ENCODE results near the gene PGP. TPM values are rescaled to one million over a fixed set of nuclear protein-coding genes. Genes with fewer than 3 reads are reported as not detected.

The PGP gene
- total and polyA plus RNA-seq, 10 of the 15 experiments (the other 5 are each of a cell fraction or from before 2014, with no cell fraction given), result 0.42 to 28.0 (median 12.1) TPM

GRCh38 chr16:2213817-2214718 is 572 bp downstream of the PGP start:
- no peak for FAIRE-seq
- peak overlapping the region; percentile 65 for H3K27ac ChIP-seq (ENCODE audit: control insufficient read depth, insufficient read depth)
- peak overlapping the region; percentile 76 for H2AFZ ChIP-seq (ENCODE audit: control insufficient read depth, low read depth, low read length)
- no peak for ATAC-seq
- SMC1A ChIA-PET (ENCODE audit: uncharacterized antibody, unreplicated experiment), result interaction anchor here (0.7 to 1.0 kb wide), 2 partner anchors 9 to 59 kb away, joined by 3 to 4 read pairs; partner anchors contain the start of genes E4F1 and TRAF7
- in situ Hi-C loops (cut with MboI), result no loop called here
- intact Hi-C loops (cut with micrococcal nuclease; ENCODE audit: unreplicated experiment), result no loop called here
- RAD21 ChIA-PET (ENCODE audit: unreplicated experiment), result interaction anchor here (0.8 to 1.3 kb wide), 5 partner anchors 8 to 216 kb away, joined by 3 to 7 read pairs (median 4); partner anchors contain the start of genes ECI1 and TRAF7
- CTCF ChIA-PET, result interaction anchor here (1.0 to 1.5 kb wide), 2 partner anchors 9 to 19 kb away, joined by 3 to 6 read pairs; partner anchors contain the start of gene MLST8
- H3K4me2 ChIP-seq (ENCODE audit: control insufficient read depth, insufficient read depth), result peak overlapping the region; percentile 75; the same call in 1 of the 2 replicates
- POLR2A ChIA-PET, result interaction anchor here (0.5 to 1.7 kb wide), 9 partner anchors 8 to 389 kb away, joined by 3 to 11 read pairs (median 5); partner anchors contain the start of genes ECI1, MLST8, NTHL1 and TRAF7
- no peak for DNase-seq (ENCODE audit: low read depth, low spot score)
- H3K36me3 ChIP-seq (ENCODE audit: control insufficient read depth in 2 of 2, insufficient read depth in 2 of 2, low read length in 1 of 2), result peaks cover 3 to 6% of the 10 kb centered on the region in 2 experiments; a peak in 3 of 4 replicates
- no peaks in the 10 kb centered on the region for H4K20me1 ChIP-seq (ENCODE audit: control insufficient read depth, insufficient read depth)
- H3K9me3 ChIP-seq (replicated peaks; ENCODE audit: control insufficient read depth, insufficient read depth, low read length), result no peaks in the 10 kb centered on the region
- 2% methylated on average over 79 of the region's 98 CpGs for WGBS (ENCODE audit: insufficient coverage, insufficient replicate concordance, low lambda C conversion rate, missing lambda C conversion rate)
- no peaks in the 10 kb centered on the region for H3K4me1 ChIP-seq (ENCODE audit: control insufficient read depth, insufficient read depth, low read length)
- H3K27me3 ChIP-seq (replicated peaks in 1 of 2; ENCODE audit: control insufficient read depth in 2 of 2, insufficient read depth in 2 of 2, low read length in 1 of 2), result no peaks in the 10 kb centered on the region
- peak overlapping the region; percentile 80 for H3K4me3 ChIP-seq
- no TSS peak for BruUV-seq (replicated peaks)
- peaks cover 16% of the 10 kb centered on the region for H3K79me2 ChIP-seq (ENCODE audit: control insufficient read depth, insufficient read depth, low read length)
- peak overlapping the region; percentile 82 for H3K9ac ChIP-seq (ENCODE audit: control insufficient read depth, insufficient read depth, low read length)
- no peak for TF ChIP-seq TCF7 (IDR thresholded peaks at IDR 0.05; ENCODE audit: borderline replicate concordance)
- no peak for TF ChIP-seq CREB1 (IDR thresholded peaks at IDR 0.05; ENCODE audit: low read depth)
- TF ChIP-seq, protein P1, sequence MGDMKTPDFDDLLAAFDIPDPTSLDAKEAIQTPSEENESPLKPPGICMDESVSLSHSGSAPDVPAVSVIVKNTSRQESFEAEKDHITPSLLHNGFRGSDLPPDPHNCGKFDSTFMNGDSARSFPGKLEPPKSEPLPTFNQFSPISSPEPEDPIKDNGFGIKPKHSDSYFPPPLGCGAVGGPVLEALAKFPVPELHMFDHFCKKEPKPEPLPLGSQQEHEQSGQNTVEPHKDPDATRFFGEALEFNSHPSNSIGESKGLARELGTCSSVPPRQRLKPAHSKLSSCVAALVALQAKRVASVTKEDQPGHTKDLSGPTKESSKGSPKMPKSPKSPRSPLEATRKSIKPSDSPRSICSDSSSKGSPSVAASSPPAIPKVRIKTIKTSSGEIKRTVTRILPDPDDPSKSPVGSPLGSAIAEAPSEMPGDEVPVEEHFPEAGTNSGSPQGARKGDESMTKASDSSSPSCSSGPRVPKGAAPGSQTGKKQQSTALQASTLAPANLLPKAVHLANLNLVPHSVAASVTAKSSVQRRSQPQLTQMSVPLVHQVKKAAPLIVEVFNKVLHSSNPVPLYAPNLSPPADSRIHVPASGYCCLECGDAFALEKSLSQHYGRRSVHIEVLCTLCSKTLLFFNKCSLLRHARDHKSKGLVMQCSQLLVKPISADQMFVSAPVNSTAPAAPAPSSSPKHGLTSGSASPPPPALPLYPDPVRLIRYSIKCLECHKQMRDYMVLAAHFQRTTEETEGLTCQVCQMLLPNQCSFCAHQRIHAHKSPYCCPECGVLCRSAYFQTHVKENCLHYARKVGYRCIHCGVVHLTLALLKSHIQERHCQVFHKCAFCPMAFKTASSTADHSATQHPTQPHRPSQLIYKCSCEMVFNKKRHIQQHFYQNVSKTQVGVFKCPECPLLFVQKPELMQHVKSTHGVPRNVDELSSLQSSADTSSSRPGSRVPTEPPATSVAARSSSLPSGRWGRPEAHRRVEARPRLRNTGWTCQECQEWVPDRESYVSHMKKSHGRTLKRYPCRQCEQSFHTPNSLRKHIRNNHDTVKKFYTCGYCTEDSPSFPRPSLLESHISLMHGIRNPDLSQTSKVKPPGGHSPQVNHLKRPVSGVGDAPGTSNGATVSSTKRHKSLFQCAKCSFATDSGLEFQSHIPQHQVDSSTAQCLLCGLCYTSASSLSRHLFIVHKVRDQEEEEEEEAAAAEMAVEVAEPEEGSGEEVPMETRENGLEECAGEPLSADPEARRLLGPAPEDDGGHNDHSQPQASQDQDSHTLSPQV (IDR thresholded peaks at IDR 0.05), result no peak
- TF ChIP-seq NR2F1 (conservative IDR thresholded peaks at IDR 0.05), result peak; percentile 18; the same call in 1 of the 2 replicates
- TF ChIP-seq CEBPZ (IDR thresholded peaks at IDR 0.05; ENCODE audit: low read depth, low read length), result no peak
- no peak for TF ChIP-seq ATF3 (IDR thresholded peaks at IDR 0.05; ENCODE audit: borderline replicate concordance, extremely low read depth, low read depth, low read length)
- no peak for TF ChIP-seq SUPT20H (IDR thresholded peaks at IDR 0.05; ENCODE audit: borderline replicate concordance, control insufficient read depth, low read depth, low read length)
- TF ChIP-seq POLR2A (IDR thresholded peaks at IDR 0.05; ENCODE audit: low read depth, low read length), result peak; percentile 68
- no peak for TF ChIP-seq CBX3 (IDR thresholded peaks at IDR 0.05; ENCODE audit: borderline replicate concordance, low read depth)
- TF ChIP-seq, protein P2, sequence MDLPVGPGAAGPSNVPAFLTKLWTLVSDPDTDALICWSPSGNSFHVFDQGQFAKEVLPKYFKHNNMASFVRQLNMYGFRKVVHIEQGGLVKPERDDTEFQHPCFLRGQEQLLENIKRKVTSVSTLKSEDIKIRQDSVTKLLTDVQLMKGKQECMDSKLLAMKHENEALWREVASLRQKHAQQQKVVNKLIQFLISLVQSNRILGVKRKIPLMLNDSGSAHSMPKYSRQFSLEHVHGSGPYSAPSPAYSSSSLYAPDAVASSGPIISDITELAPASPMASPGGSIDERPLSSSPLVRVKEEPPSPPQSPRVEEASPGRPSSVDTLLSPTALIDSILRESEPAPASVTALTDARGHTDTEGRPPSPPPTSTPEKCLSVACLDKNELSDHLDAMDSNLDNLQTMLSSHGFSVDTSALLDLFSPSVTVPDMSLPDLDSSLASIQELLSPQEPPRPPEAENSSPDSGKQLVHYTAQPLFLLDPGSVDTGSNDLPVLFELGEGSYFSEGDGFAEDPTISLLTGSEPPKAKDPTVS (IDR thresholded peaks at IDR 0.05; ENCODE audit: low read depth, low read length), result no peak
- TF ChIP-seq TARDBP (IDR thresholded peaks at IDR 0.05; ENCODE audit: borderline replicate concordance), result no peak
- no peak for TF ChIP-seq SREBF2 (IDR thresholded peaks at IDR 0.05; ENCODE audit: low read length)
- no peak for TF ChIP-seq FOXK2 (IDR thresholded peaks at IDR 0.05)
